HG03460 (cell line): ENCODE measurements around the gene ASMTL.

Experiments used
- ATAC-seq: cut with Tn5 transposase; IDR thresholded peaks from one replicate; pipeline ENCODE4 v1.9.1; 2021; ENCODE audit not compliant: unreplicated experiment

ASMTL gene

DNA sequence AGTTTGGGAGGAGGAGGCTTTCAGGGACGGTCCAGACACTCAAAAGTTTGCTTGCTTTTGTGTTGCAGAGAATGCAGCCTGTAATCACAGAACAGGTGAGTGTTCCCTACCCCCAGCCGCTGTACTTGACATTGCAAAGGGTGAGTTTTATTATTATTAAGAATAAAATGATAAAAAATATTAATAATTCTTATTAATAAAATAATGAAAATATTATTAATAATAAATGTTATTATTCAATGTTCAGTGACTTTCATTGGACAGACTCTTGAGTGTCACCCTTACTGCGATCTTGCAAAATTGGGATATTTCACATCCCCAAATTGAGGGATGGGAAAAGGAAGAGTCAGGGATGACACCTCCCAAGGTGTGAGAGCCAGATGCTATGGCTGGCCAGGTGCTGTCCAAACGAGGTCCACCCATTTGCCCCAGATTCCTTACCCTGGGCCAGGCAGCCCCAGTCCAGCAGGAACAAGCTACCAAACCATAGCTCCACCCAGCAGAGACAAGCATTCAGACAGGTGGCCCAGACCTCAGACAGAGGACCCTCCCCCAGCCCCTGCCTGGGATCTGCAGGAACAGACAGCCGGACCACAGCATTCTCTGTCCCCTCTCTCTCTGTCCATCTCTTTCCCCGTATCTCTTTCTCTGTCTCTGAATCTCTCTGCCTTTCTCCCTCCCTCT lies 93.8 kb downstream of the ASMTL start:
- ATAC-seq = no peak

DNA sequence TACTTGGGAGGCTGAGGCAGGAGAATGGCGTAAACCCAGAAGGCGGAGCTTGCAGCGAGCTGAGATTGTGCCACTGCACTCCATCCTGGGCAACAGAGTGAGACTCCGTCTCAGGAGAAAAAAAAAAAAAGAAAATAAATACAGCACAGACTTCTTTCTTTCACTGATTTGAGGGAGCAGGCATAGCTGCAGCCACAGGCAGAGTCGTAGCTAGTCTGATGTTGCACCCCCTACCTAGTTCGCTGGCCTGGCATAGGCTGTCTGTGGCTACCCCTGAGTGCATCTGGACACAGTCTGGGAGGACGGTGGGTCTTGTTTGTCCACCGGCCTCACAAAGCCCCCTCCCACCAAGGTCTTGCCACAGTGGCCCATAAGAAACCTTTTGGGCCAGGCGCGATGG lies 94.7 kb downstream of the ASMTL start:
- no peak for ATAC-seq

DNA sequence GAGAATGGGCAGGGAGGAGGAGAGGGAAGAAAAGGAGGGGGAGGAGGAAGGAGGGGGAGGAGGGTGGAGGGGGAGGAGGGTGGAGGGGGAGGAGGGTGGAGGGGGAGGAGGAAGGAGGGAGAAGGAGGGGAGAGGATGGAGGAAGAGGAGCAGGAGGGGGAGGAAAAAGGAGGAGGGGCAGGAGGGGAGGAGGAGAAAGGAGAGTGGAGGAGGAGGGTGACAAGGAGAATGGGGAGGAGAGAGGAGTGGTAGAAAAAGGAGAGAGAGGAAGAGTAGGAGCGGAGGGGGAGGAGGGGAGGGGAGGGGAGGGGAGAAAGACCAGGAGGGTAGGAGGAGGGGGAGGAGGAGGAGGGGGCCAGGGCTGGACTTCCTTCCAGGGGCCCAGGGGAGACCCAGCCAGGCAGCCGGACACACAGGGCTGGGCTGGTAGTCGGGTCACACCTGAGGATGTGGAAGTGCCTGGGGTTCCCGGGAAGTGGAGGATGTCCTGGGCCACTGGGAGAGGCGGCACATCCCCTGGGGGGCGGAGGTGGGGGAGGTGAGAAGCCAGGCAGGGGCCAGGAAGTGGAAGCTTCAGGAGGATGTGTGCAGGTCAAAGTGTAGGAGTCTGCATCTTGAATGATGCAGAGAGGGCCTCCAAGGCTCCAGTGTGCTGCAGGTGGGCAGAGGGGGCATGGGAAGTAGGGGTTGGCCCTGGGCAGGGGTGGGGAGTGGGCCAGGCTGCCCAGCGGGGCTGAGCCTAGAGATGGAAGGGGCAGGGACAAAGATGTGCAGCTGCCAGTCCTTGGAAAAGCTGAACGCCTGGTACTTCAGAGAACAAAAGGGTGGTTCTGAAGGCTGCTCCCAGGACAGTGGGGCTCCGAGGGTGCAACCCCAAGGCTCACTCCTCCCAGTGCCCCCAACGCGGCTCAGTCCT lies 97.3 kb downstream of the ASMTL start:
- ATAC-seq = no peak

DNA sequence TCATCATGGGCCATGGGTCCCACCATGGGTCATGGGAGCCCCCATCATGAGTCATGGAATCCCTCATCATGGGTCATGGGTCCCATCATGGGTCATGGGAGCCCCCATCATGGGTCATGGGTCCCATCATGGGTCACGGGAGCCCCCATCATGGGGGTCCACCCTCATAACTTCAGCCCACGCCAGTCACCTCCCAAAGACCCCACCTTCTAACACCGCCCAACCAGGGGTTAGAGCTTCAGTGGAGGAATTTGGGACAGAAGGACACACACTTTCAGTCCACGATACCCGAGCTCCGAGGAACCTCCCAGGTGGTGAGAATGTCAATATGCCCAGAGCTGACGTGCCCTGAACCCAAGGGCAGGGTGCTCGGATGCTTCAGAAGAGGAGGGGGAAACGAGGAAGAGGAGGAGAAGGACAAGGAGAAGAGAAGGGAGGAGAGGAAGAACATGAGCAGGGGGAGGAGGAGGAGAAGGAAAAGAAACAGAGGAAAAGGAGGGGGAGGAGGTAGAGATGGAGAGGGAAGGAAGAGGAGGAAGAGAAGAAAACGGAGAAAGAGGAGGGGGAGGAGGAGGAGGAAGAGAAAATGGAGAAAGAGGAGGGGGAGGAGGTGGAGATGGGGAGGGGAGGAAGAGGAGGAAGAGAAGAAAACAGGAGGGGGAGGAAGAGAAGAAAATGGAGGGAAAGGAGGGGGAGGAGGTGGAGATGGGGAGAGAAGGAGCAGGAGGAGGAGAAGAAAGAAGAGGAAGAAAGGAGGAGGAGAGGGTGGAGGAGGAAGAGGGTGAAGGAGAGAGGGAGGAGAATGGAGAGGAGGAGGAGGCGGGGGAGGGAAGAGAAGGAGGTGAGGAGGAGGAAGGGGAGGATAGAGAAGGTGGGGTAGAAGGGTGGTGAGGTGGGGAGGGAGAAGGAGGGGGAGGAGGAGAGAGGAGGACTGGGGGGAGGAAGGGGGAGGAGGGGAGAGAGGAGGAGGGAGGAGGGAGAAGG lies 98.4 kb downstream of the ASMTL start:
- ATAC-seq = no peak
